Thoracic aorta (tissue), 2 donors: ENCODE data around the gene PRKCA. TPM values are rescaled to one million over a fixed set of nuclear protein-coding genes. Genes with fewer than 3 reads are reported as not detected.

Experiments used
- ATAC-seq: fragments of 150-250 bp; one replicate; pipeline ENCODE4 v1.8.0; 2017; ENCODE audit warnings: low read depth; ENCODE audit not compliant: insufficient number of reproducible peaks, low FRiP score
- DNase-seq: peaks from one replicate; pipeline ENCODE4 v3.0.0-alpha.2; 2020; ENCODE audit warnings: low spot score
- H3K27ac ChIP-seq, 2 donors: fragments of 200-600 bp; sonication (generic); 1 replicate in 1 of 2; 2 replicates in 1 of 2; pipeline ENCODE4 v1.5.1; 2016; ENCODE audit warnings: mild to moderate bottlenecking in 2 of 2, moderate library complexity in 2 of 2
- H3K27me3 ChIP-seq: fragments of 200-600 bp; sonication (generic); replicated peaks from 2 replicates; pipeline ENCODE4 v1.6.0; 2016; ENCODE audit warnings: mild to moderate bottlenecking; ENCODE audit not compliant: insufficient read depth
- H3K36me3 ChIP-seq: fragments of 200-600 bp; sonication (generic); one replicate; pipeline ENCODE4 v1.5.1; 2016
- H3K4me1 ChIP-seq, 2 donors: fragments of 200-600 bp; sonication (generic); 1 replicate in 1 of 2; 2 replicates in 1 of 2; pipeline versions ENCODE4 v1.5.1 to v1.6.0; 2016; ENCODE audit warnings: low read depth in 2 of 2, mild to moderate bottlenecking in 1 of 2; ENCODE audit not compliant: control insufficient read depth in 1 of 2
- H3K4me3 ChIP-seq: fragments of 200-600 bp; sonication (generic); 2 replicates; pipeline ENCODE4 v1.5.1; 2016; ENCODE audit warnings: mild to moderate bottlenecking
- H3K9me3 ChIP-seq: fragments of 200-600 bp; sonication (generic); 2 replicates; pipeline ENCODE4 v1.5.1; 2016
- CTCF ChIP-seq: fragments of 200-600 bp; sonication (generic); IDR thresholded peaks from one replicate; pipeline ENCODE4 v1.5.1; 2019; ENCODE audit warnings: antibody characterized with exemption
- total RNA-seq, 2 donors: library from RNA; depleted of rRNA; stranded (reverse); fragments of >200 nt; gene quantifications; one replicate each; pipeline versions ENCODE4 v1.1.0 to v1.2.3, GENCODE V29; 2016

The PRKCA gene
- total RNA-seq, 2 donors from 2014 or later = 9.1 to 11.6 TPM

GRCh38 chr17:66423056-66423955, 120.9 kb downstream of the PRKCA start:
- no peak for DNase-seq
- Histone ChIP-seq H3K36me3 (no peaks in the 10 kb centered on the region), H3K4me3 (no peak overlapping the region), H3K27ac (no peak overlapping the region), H3K27me3 (no peaks in the 10 kb centered on the region), H3K9me3 (no peaks in the 10 kb centered on the region), H3K4me1 (no peaks in the 10 kb centered on the region)
- no peak for ATAC-seq
- TF ChIP-seq CTCF = no peak

- H3K36me3 ChIP-seq = no peaks in the 10 kb centered on the region
- no peak for DNase-seq
- no peak for ATAC-seq
- no peaks in the 10 kb centered on the region for H3K9me3 ChIP-seq
- H3K4me1 ChIP-seq = no peaks in the 10 kb centered on the region
- TF ChIP-seq CTCF = no peak
- H3K27ac ChIP-seq = no peak overlapping the region
- H3K4me3 ChIP-seq = no peak overlapping the region
- no peaks in the 10 kb centered on the region for H3K27me3 ChIP-seq
Observed at GRCh38 chr17:66425756-66426396, 123.5 kb downstream of the PRKCA start.

- H3K27ac ChIP-seq = no peak overlapping the region
- TF ChIP-seq CTCF = no peak
- no peak for DNase-seq
- peaks cover 4% of the 10 kb centered on the region in 2 donors for H3K4me1 ChIP-seq
- no peaks in the 10 kb centered on the region for H3K27me3 ChIP-seq
- no peak overlapping the region for H3K4me3 ChIP-seq
- no peaks in the 10 kb centered on the region for H3K36me3 ChIP-seq
- H3K9me3 ChIP-seq = no peaks in the 10 kb centered on the region
- ATAC-seq = no peak
Observed at GRCh38 chr17:66426397-66427033, 124.1 kb downstream of the PRKCA start.

- no peak for ATAC-seq
- Histone ChIP-seq H3K9me3 (no peaks in the 10 kb centered on the region), H3K27ac (no peak overlapping the region), H3K4me1 (peaks cover 10% of the 10 kb centered on the region in 2 donors), H3K36me3 (no peaks in the 10 kb centered on the region), H3K4me3 (no peak overlapping the region), H3K27me3 (no peaks in the 10 kb centered on the region)
- DNase-seq = no peak
- TF ChIP-seq CTCF = no peak
Observed at GRCh38 chr17:66427134-66427533, 124.7 kb downstream of the PRKCA start.

GRCh38 chr17:66429680-66430079, 127.3 kb downstream of the PRKCA start:
- no peaks in the 10 kb centered on the region for H3K27me3 ChIP-seq
- no peak overlapping the region for H3K4me3 ChIP-seq
- TF ChIP-seq CTCF = no peak
- H3K4me1 ChIP-seq = peaks cover 12 to 16% of the 10 kb centered on the region in 2 donors
- H3K27ac ChIP-seq = no peak overlapping the region
- DNase-seq = no peak
- no peaks in the 10 kb centered on the region for H3K36me3 ChIP-seq
- ATAC-seq = no peak
- H3K9me3 ChIP-seq = no peaks in the 10 kb centered on the region
